DOHH2 (cell line): ENCODE measurements around the gene ABLIM2.

Source experiments
- CTCF ChIP-seq: fragments of 200-600 bp; sonication (generic); IDR thresholded peaks from one replicate; pipeline ENCODE4 v1.5.1; 2014; ENCODE audit warnings: antibody characterized with exemption, mild to moderate bottlenecking, low read depth, low read length; ENCODE audit not compliant: poor library complexity, severe bottlenecking
- EZH2phosphoT487 ChIP-seq: fragments of 200-600 bp; sonication (generic); IDR thresholded peaks from 2 replicates; pipeline ENCODE4 v1.6.1; 2017; ENCODE audit warnings: borderline replicate concordance, mild to moderate bottlenecking, antibody characterized with exemption, low read length, moderate library complexity, mixed read lengths

GRCh38 chr4:8080754-8081065 lies 77.9 kb downstream of the ABLIM2 start:
- TF ChIP-seq CTCF (no peak), EZH2phosphoT487 (no peak)
